Left lung (tissue), 10 donors: ENCODE results near the gene CINP. TPM values are rescaled to one million over a fixed set of nuclear protein-coding genes. Genes with fewer than 3 reads are reported as not detected.

ENCODE experiments used
- ATAC-seq: fragments of 200-7000 bp; cut with Tn5 transposase; one replicate; pipeline ENCODE4 v1.9.1; 2020; ENCODE audit warnings: moderate library complexity
- DNase-seq, 4 donors: peaks; one replicate each; pipeline ENCODE4 v3.0.0-alpha.2; 2013 to 2020
- H3K27ac ChIP-seq, 2 donors: fragments of 200-600 bp; sonication (generic) in 1 of 2; one replicate each; pipeline versions ENCODE4 v1.5.0 to v1.8.0; 2020 to 2021
- H3K27me3 ChIP-seq, 2 donors: fragments of 200-600 bp; sonication (generic) in 1 of 2; one replicate each; pipeline versions ENCODE4 v1.5.0 to v1.8.0; 2020 to 2021
- H3K36me3 ChIP-seq, 2 donors: fragments of 200-600 bp; sonication (generic) in 1 of 2; one replicate each; pipeline versions ENCODE4 v1.5.0 to v1.8.0; 2020 to 2021
- H3K4me1 ChIP-seq, 2 donors: fragments of 200-600 bp; one replicate each; pipeline ENCODE4 v1.8.0; 2021
- H3K4me3 ChIP-seq, 2 donors: fragments of 200-600 bp; sonication (generic) in 1 of 2; one replicate each; pipeline versions ENCODE4 v1.5.0 to v1.8.0; 2020 to 2021; ENCODE audit warnings: mild to moderate bottlenecking in 1 of 2
- H3K9me3 ChIP-seq, 2 donors: fragments of 200-600 bp; sonication (generic) in 1 of 2; one replicate each; pipeline versions ENCODE4 v1.5.0 to v1.8.0; 2020 to 2021
- CTCF ChIP-seq, 2 donors: fragments of 200-600 bp; sonication (generic) in 1 of 2; IDR thresholded peaks; one replicate each; pipeline versions ENCODE4 v1.5.0 to v1.8.0; 2021; ENCODE audit warnings: antibody characterized with exemption in 2 of 2
- intact Hi-C, 2 donors: fragments of 100-400 bp; cut with DNase I; formaldehyde crosslinking; loops; one replicate each; pipeline versions ENCODE4 v1.11.2 to v1.14.2; 2022
- polyA plus RNA-seq, 6 donors: library from polyadenylated mRNA; unstranded; fragments of 120-200 nt; gene quantifications; one replicate each; pipeline ENCODE4 v1.2.1, GENCODE V29; 2013; ENCODE audit not compliant: insufficient read length in 6 of 6
- total RNA-seq, 2 donors: library from RNA; stranded (reverse); fragmentation: NEBNext Ultra II Directional; extraction: Animal tissue kit (Norgen Biotek cat#: 25700); gene quantifications; one replicate each; pipeline ENCODE4 v1.2.1, GENCODE V29; 2021
- donor health status: DM: no; HTN: yes; CAD: no.
- donor health status: DM: no; HTN: no; CAD: no.

Gene CINP
- total and polyA plus RNA-seq, 8 donors, result 32.1 to 39.1 (median 36.6) TPM

- intact Hi-C loops, result no loop called here
- DNase-seq, result no peak
- no peak overlapping the region for H3K27ac ChIP-seq
- H3K9me3 ChIP-seq, result no peaks in the 10 kb centered on the region
- H3K4me3 ChIP-seq, result no peak overlapping the region
- ATAC-seq, result no peak
- TF ChIP-seq CTCF (IDR thresholded peaks at IDR 0.05), result no peak
- H3K27me3 ChIP-seq, result no peaks in the 10 kb centered on the region
- H3K4me1 ChIP-seq, result peaks cover 0 to 8% of the 10 kb centered on the region in 2 donors
- H3K36me3 ChIP-seq, result peaks cover 0 to 18% of the 10 kb centered on the region in 2 donors
These were observed 36.1 kb downstream of the CINP start for GRCh38 chr14:102326583-102326982.

- Histone ChIP-seq H3K4me3 (no peak overlapping the region), H3K27ac (no peak overlapping the region), H3K9me3 (no peaks in the 10 kb centered on the region), H3K4me1 (peaks cover 0 to 8% of the 10 kb centered on the region in 2 donors), H3K27me3 (no peaks in the 10 kb centered on the region), H3K36me3 (peaks cover 0 to 15% of the 10 kb centered on the region in 2 donors)
- DNase-seq, result no peak
- intact Hi-C loops, result no loop called here
- no peak for TF ChIP-seq CTCF (IDR thresholded peaks at IDR 0.05)
- ATAC-seq, result no peak
These were observed 36.8 kb downstream of the CINP start for GRCh38 chr14:102325791-102326345.

GRCh38 chr14:102323102-102323501 is 39.6 kb downstream of the CINP start:
- H3K4me1 ChIP-seq, result peaks cover 0 to 25% of the 10 kb centered on the region in 2 donors
- intact Hi-C loops, result no loop called here

GRCh38 chr14:102321456-102322422 is 41.0 kb downstream of the CINP start:
- H3K9me3 ChIP-seq, result no peaks in the 10 kb centered on the region
- intact Hi-C loops, result no loop called here
- H3K36me3 ChIP-seq, result peaks cover 0 to 14% of the 10 kb centered on the region in 2 donors
- no peak for DNase-seq
- no peak for ATAC-seq
- no peak overlapping the region for H3K4me3 ChIP-seq
- H3K4me1 ChIP-seq, result peaks cover 0 to 36% of the 10 kb centered on the region in 2 donors
- H3K27me3 ChIP-seq, result no peaks in the 10 kb centered on the region
- no peak for TF ChIP-seq CTCF (IDR thresholded peaks at IDR 0.05)
- H3K27ac ChIP-seq, result no peak overlapping the region

More at GRCh38 chr14:102323102-102323501, 39.6 kb downstream of the CINP start:
- H3K27me3 ChIP-seq, result no peaks in the 10 kb centered on the region
- peak; percentile 15 for ATAC-seq
- peak in 1 of 4 donors; percentile 60 for DNase-seq
- peaks cover 0 to 15% of the 10 kb centered on the region in 2 donors for H3K36me3 ChIP-seq
- no peaks in the 10 kb centered on the region for H3K9me3 ChIP-seq
- H3K27ac ChIP-seq, result no peak overlapping the region
- peak; percentile 20 to 29 for TF ChIP-seq CTCF (IDR thresholded peaks at IDR 0.05)
- H3K4me3 ChIP-seq, result no peak overlapping the region
